Breast epithelium (tissue), 4 donors: ENCODE measurements around the gene PNLIPRP1. TPM values are rescaled to one million over a fixed set of nuclear protein-coding genes. Genes with fewer than 3 reads are reported as not detected.
A peak's percentile ranks its signal among the peaks of the same experiment; 100 is the strongest.

Experiments used
- DNase-seq, 2 donors: peaks; one replicate each; pipeline ENCODE4 v3.0.0-alpha.2; 2019; ENCODE audit warnings: low spot score in 2 of 2
- H3K27ac ChIP-seq, 2 donors: fragments of 200-600 bp; sonication (generic) in 1 of 2; one replicate each; pipeline ENCODE4 v1.5.1; 2016 to 2019; ENCODE audit warnings: mild to moderate bottlenecking in 1 of 2
- H3K27me3 ChIP-seq, 2 donors: fragments of 200-600 bp; sonication (generic) in 1 of 2; one replicate each; pipeline versions ENCODE4 v1.5.1 to v1.6.0; 2017 to 2019; ENCODE audit warnings: control low read depth in 1 of 2, mild to moderate bottlenecking in 1 of 2
- H3K36me3 ChIP-seq: fragments of 200-600 bp; one replicate; pipeline ENCODE4 v1.5.1; 2019
- H3K4me1 ChIP-seq, 2 donors: fragments of 200-600 bp; sonication (generic); one replicate each; pipeline ENCODE4 v1.5.1; 2016 to 2019; ENCODE audit warnings: control low read depth in 1 of 2
- H3K4me3 ChIP-seq, 3 donors: fragments of 200-600 bp; sonication (generic); 1 replicate in 2 of 3; 2 replicates in 1 of 3; pipeline ENCODE4 v1.5.1; 2016 to 2019; ENCODE audit warnings: mild to moderate bottlenecking in 3 of 3, moderate library complexity in 2 of 3
- H3K9me3 ChIP-seq, 2 donors: fragments of 200-600 bp; sonication (generic) in 1 of 2; one replicate each; pipeline ENCODE4 v1.5.1; 2016 to 2019; ENCODE audit warnings: control low read depth in 1 of 2
- CTCF ChIP-seq, 3 donors: fragments of 450-650 bp; IDR thresholded peaks; one replicate each; pipeline ENCODE4 v1.5.1; 2016 to 2017; ENCODE audit warnings: antibody characterized with exemption in 3 of 3, mild to moderate bottlenecking in 3 of 3, moderate library complexity in 3 of 3
- POLR2A ChIP-seq: fragments of 450-650 bp; IDR thresholded peaks from one replicate; pipeline ENCODE4 v1.6.1; 2016; ENCODE audit warnings: antibody characterized with exemption, mild to moderate bottlenecking, moderate library complexity
- POLR2AphosphoS5 ChIP-seq, 3 donors: sonication (generic); formaldehyde crosslinking; IDR thresholded peaks; one replicate each; pipeline ENCODE4 v1.6.1; 2017; ENCODE audit warnings: antibody characterized with exemption in 3 of 3
- intact Hi-C: fragments of 100-400 bp; cut with DNase I; formaldehyde crosslinking; loops from one replicate; pipeline ENCODE4 v1.15.1; 2023; ENCODE audit warnings: low total_unique reads
- total RNA-seq, 3 donors: library from RNA; depleted of rRNA; stranded (reverse); fragments of >200 nt; gene quantifications; one replicate each; pipeline ENCODE4 v1.1.0, GENCODE V29; 2016

PNLIPRP1 gene
- total RNA-seq, 3 donors from 2014 or later, result not detected

- intact Hi-C loops, result no loop called here
Measured at GRCh38 chr10:116599991-116600390, 9.2 kb downstream of the PNLIPRP1 start.

GRCh38 chr10:116602648-116603400 is 12.1 kb downstream of the PNLIPRP1 start:
- Histone ChIP-seq H3K36me3 (no peaks in the 10 kb centered on the region), H3K27me3 (peaks cover 0 to 3% of the 10 kb centered on the region in 2 donors), H3K27ac (no peak overlapping the region), H3K9me3 (no peaks in the 10 kb centered on the region), H3K4me3 (no peak overlapping the region), H3K4me1 (no peaks in the 10 kb centered on the region)
- no peak for DNase-seq
- intact Hi-C loops, result no loop called here
- TF ChIP-seq POLR2AphosphoS5 (IDR thresholded peaks at IDR 0.05) (no peak), CTCF (IDR thresholded peaks at IDR 0.05) (no peak), POLR2A (no peak)

More at GRCh38 chr10:116599991-116600390, 9.2 kb downstream of the PNLIPRP1 start:
- Histone ChIP-seq H3K4me3 (no peak overlapping the region), H3K36me3 (no peaks in the 10 kb centered on the region), H3K27me3 (peaks cover 0 to 3% of the 10 kb centered on the region in 2 donors), H3K4me1 (no peaks in the 10 kb centered on the region), H3K9me3 (no peaks in the 10 kb centered on the region), H3K27ac (no peak overlapping the region)
- no peak for TF ChIP-seq CTCF (IDR thresholded peaks at IDR 0.05)
- DNase-seq, result no peak

- no peaks in the 10 kb centered on the region for H3K36me3 ChIP-seq
- no peaks in the 10 kb centered on the region for H3K4me1 ChIP-seq
- no peak overlapping the region for H3K27ac ChIP-seq
- TF ChIP-seq CTCF (IDR thresholded peaks at IDR 0.05) (no peak), POLR2AphosphoS5 (IDR thresholded peaks at IDR 0.05) (no peak), POLR2A (no peak)
- DNase-seq, result no peak
- H3K27me3 ChIP-seq, result peaks cover 0 to 20% of the 10 kb centered on the region in 2 donors
- H3K9me3 ChIP-seq, result no peaks in the 10 kb centered on the region
- no peak overlapping the region for H3K4me3 ChIP-seq
- intact Hi-C loops, result no loop called here
Measured at GRCh38 chr10:116606061-116606483, 15.3 kb downstream of the PNLIPRP1 start.

- H3K4me3 ChIP-seq, result no peak overlapping the region
- H3K36me3 ChIP-seq, result no peaks in the 10 kb centered on the region
- DNase-seq, result no peak
- TF ChIP-seq POLR2AphosphoS5 (IDR thresholded peaks at IDR 0.05) (no peak), CTCF (IDR thresholded peaks at IDR 0.05) (no peak), POLR2A (no peak)
- peaks cover 0 to 23% of the 10 kb centered on the region in 2 donors for H3K27me3 ChIP-seq
- no peaks in the 10 kb centered on the region for H3K4me1 ChIP-seq
- intact Hi-C loops, result no loop called here
- no peaks in the 10 kb centered on the region for H3K9me3 ChIP-seq
- H3K27ac ChIP-seq, result no peak overlapping the region
Measured at GRCh38 chr10:116607336-116607735, 16.6 kb downstream of the PNLIPRP1 start.

GRCh38 chr10:116608686-116609594 is 18.2 kb downstream of the PNLIPRP1 start:
- no peaks in the 10 kb centered on the region for H3K36me3 ChIP-seq
- H3K4me1 ChIP-seq, result no peaks in the 10 kb centered on the region
- no peak for TF ChIP-seq POLR2AphosphoS5 (IDR thresholded peaks at IDR 0.05)
- TF ChIP-seq CTCF (IDR thresholded peaks at IDR 0.05), result no peak
- no peak for TF ChIP-seq POLR2A
- no peak overlapping the region for H3K27ac ChIP-seq
- intact Hi-C loops, result no loop called here
- no peaks in the 10 kb centered on the region for H3K9me3 ChIP-seq
- H3K27me3 ChIP-seq, result peaks cover 0 to 23% of the 10 kb centered on the region in 2 donors
- H3K4me3 ChIP-seq, result peak overlapping the region in 1 of 3 donors; percentile 42
- DNase-seq, result no peak
